ENCODE data around the gene TMEM184B.
A peak's percentile ranks its signal among the peaks of the same experiment; 100 is the strongest.

The TMEM184B gene

DNA sequence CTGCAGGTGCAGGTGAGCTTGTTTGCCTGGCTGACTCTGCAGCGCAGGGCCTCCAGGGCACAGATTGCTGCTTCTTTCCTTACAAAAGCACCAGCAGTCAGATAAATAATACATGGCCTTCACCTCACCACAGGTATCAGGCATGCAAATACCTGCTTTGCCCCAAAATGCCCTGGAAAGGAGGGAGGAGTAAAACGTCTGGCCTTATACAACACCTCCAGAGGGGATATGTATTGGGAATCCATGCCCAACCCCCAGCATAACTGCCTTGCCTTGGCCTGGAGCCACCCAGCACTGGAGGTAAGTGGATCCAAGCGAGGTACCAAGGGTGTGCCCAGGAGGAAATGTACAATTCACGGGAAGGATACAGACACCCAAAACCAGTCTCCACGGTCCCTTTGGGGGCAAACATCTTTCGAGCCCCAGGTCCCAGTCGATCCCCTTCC is 860 bp downstream of the TMEM184B start:
- no peaks in the 10 kb centered on the region for H3K36me3 ChIP-seq
- H3K4me1 ChIP-seq, result peaks cover 6 to 58% (median 37%) of the 10 kb centered on the region in 4 donors
- intact Hi-C loops (cut with DNase I; ENCODE audit: low total_unique reads), result loop anchor here (5.0 kb wide), 1 partner anchor 35 kb away; no protein-coding TSS in a partner anchor
- DNase-seq, result no peak
- peak overlapping the region; percentile 97 to 99 for H3K4me3 ChIP-seq
- TF ChIP-seq, protein P1, sequence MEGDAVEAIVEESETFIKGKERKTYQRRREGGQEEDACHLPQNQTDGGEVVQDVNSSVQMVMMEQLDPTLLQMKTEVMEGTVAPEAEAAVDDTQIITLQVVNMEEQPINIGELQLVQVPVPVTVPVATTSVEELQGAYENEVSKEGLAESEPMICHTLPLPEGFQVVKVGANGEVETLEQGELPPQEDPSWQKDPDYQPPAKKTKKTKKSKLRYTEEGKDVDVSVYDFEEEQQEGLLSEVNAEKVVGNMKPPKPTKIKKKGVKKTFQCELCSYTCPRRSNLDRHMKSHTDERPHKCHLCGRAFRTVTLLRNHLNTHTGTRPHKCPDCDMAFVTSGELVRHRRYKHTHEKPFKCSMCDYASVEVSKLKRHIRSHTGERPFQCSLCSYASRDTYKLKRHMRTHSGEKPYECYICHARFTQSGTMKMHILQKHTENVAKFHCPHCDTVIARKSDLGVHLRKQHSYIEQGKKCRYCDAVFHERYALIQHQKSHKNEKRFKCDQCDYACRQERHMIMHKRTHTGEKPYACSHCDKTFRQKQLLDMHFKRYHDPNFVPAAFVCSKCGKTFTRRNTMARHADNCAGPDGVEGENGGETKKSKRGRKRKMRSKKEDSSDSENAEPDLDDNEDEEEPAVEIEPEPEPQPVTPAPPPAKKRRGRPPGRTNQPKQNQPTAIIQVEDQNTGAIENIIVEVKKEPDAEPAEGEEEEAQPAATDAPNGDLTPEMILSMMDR (IDR thresholded peaks at IDR 0.05), result no peak
- no peaks in the 10 kb centered on the region for H3K9me3 ChIP-seq
- peak overlapping the region; percentile 95 to 96 for H3K27ac ChIP-seq
- no peaks in the 10 kb centered on the region for H3K27me3 ChIP-seq

DNA sequence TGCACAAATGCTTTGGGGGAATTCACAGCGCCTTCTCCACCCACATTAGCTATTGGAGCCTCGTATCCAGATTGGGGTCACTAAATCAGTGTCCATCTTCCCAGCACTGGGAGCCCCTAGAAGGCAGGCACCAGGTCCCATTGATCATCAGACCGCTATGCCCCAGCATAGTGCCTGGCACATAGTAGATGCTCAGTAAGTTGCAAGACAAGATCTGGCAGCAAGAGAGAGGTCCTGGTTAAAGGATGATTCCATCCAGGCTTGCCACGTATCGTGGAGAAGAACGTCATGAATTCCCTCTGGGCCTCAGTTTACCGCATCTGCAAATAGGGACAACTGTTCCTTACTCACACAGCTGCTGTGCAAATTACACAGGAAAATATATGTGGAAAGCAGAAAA is 1.7 kb downstream of the TMEM184B start:
- H3K4me1 ChIP-seq, result peaks cover 6 to 66% (median 44%) of the 10 kb centered on the region in 4 donors
- no peaks in the 10 kb centered on the region for H3K36me3 ChIP-seq
- TF ChIP-seq, protein P1 (IDR thresholded peaks at IDR 0.05), result no peak
- H3K27ac ChIP-seq, result peak overlapping the region; percentile 95 to 96
- H3K4me3 ChIP-seq, result peak overlapping the region; percentile 97 to 99
- intact Hi-C loops (cut with DNase I; ENCODE audit: low total_unique reads), result loop anchor here (5.0 kb wide), 1 partner anchor 36 kb away; no protein-coding TSS in a partner anchor
- H3K9me3 ChIP-seq, result no peaks in the 10 kb centered on the region
- DNase-seq, result no peak
- no peaks in the 10 kb centered on the region for H3K27me3 ChIP-seq

DNA sequence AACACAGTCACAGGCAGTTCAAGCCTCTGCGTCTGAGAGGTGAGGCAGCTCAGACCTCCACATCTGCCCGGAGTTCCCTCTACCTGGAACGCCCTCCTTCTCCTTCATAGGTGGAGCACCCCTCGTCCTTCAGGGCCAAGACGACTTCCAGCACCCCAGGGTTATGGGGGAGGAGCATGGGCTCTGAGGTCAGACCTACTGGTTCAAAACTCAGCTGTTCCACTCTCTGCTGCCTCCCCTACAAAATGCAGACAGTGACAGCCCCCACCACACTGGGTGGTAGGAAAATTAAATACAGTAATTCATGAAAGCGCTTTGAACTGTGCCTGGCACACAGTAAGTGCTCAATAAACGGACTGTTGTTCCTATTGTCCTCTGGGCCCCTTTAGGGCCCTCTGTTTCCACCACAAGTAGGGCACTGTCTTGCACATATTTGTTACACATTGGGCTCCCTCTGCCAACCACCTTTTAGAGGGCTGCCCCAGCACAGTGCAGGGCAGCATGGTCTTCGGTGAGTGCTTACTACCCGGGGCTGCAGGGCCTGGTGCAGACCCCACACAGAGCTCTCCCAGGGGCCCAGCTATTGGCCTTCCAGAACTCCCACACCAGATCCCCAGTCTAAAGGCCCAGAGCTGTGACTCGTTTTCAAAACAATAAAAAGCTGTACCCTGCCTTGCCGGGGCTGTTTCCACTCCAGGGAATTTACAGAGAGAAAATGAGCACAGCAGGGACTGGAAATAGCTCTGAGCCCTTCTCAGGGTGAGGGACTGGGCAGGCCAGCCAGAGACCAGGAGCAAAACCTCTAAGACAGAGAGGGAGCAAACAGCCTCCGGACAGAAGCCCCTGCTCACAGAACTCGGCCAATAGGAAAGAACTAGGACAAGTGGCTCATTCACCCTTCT is 2.5 kb downstream of the TMEM184B start:
- no peaks in the 10 kb centered on the region for H3K36me3 ChIP-seq
- no peak for DNase-seq
- H3K27me3 ChIP-seq, result no peaks in the 10 kb centered on the region
- intact Hi-C loops (cut with DNase I; ENCODE audit: low total_unique reads), result loop anchor here (5.0 kb wide), 1 partner anchor 37 kb away; no protein-coding TSS in a partner anchor
- H3K4me3 ChIP-seq, result peak overlapping the region; percentile 97 to 99
- peak overlapping the region; percentile 95 to 96 for H3K27ac ChIP-seq
- TF ChIP-seq, protein P1 (IDR thresholded peaks at IDR 0.05), result no peak
- H3K4me1 ChIP-seq, result peaks cover 6 to 73% (median 50%) of the 10 kb centered on the region in 4 donors
- no peaks in the 10 kb centered on the region for H3K9me3 ChIP-seq

DNA sequence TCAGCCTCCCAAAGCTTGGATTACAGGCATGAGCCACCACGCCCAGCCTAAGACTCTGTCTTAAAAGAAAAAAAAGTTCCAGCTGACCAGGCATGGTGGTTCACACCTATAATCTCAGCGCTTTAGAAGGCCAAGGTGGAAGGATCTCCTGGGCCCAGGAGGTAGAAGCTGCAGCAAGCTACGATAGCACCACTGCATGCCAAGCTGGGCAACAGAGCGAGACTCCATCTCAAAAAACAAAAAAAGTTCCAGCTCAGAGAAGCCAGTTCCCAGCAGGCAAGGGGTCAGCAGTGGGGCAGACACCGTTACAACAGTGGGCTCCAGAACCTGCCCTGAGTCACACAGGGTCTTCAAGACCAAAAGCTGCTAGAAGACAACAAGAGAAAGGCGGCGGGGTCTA is 3.3 kb downstream of the TMEM184B start:
- Histone ChIP-seq H3K27me3 (no peaks in the 10 kb centered on the region), H3K9me3 (no peaks in the 10 kb centered on the region), H3K4me3 (no peak overlapping the region), H3K27ac (peak overlapping the region in 1 of 2 donors; percentile 95), H3K4me1 (peaks cover 6 to 81% (median 55%) of the 10 kb centered on the region in 4 donors), H3K36me3 (no peaks in the 10 kb centered on the region)
- TF ChIP-seq, protein P1 (IDR thresholded peaks at IDR 0.05), result no peak
- DNase-seq, result no peak
- intact Hi-C loops (cut with DNase I; ENCODE audit: low total_unique reads), result no loop called here

DNA sequence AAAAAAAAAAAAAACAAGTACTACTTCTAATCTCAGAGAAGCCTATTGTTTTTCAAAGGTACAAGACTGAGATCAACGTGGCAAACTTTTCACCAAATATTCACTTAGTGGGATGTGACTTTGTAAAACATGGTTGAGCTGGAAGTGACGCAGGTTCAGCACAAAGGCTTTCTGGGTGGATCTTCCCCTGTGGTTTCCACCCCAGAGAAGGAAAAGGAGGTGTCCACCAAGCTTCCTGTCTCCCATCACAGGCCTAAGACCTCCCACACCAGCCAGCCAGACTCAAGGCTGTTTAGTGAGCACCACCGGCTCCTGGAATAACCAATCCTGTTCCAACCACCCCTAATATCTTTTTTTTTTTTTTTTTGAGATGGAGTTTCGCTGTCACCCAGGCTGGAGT is 5.7 kb downstream of the TMEM184B start:
- no peak for DNase-seq
- intact Hi-C loops (cut with DNase I; ENCODE audit: low total_unique reads), result no loop called here
- no peaks in the 10 kb centered on the region for H3K9me3 ChIP-seq
- peaks cover 6 to 81% (median 56%) of the 10 kb centered on the region in 4 donors for H3K4me1 ChIP-seq
- H3K36me3 ChIP-seq, result peaks cover 0 to 9% (median 0%) of the 10 kb centered on the region in 3 donors
- H3K4me3 ChIP-seq, result no peak overlapping the region
- H3K27ac ChIP-seq, result peak overlapping the region in 1 of 2 donors; percentile 23
- TF ChIP-seq, protein P1 (IDR thresholded peaks at IDR 0.05), result no peak
- H3K27me3 ChIP-seq, result no peaks in the 10 kb centered on the region

Data from tibial artery (tissue), 4 donors.